Left cardiac atrium (tissue), 4 donors: ENCODE data around the gene MYO1D. TPM values are rescaled to one million over a fixed set of nuclear protein-coding genes. Genes with fewer than 3 reads are reported as not detected.

ENCODE experiments used
- ATAC-seq, 2 donors: fragments of 200-7000 bp; cut with Tn5 transposase; one replicate each; pipeline ENCODE4 v1.9.1; 2020; ENCODE audit warnings: mild to moderate bottlenecking in 2 of 2, moderate library complexity in 2 of 2
- DNase-seq: peaks from one replicate; pipeline ENCODE4 v3.0.0-alpha.2; 2020
- intact Hi-C, 2 donors: fragments of 100-400 bp; cut with DNase I; formaldehyde crosslinking; loops; one replicate each; pipeline versions ENCODE4 v1.14.1 to v1.15.1; 2022 to 2023
- total RNA-seq, 2 donors: library from RNA; stranded (reverse); fragmentation: NEBNext Ultra II Directional; extraction: Animal tissue kit (Norgen Biotek cat#: 25700); gene quantifications; one replicate each; pipeline ENCODE4 v1.2.1, GENCODE V29; 2021
- donor health status: DM: no; HTN: yes; CAD: no.
- donor health status: DM: no; HTN: yes; CAD: no; lungs with severe emphysema.
- donor health status: DM: yes; HTN: yes; CAD: no.
- donor health status: Dilated cardiomyopathy.

Gene MYO1D
- total RNA-seq, 2 donors from 2014 or later: 9.5 to 21.8 TPM

- DNase-seq (no peak), ATAC-seq (no peak)
- intact Hi-C loops: no loop called here
Measured at GRCh38 chr17:32583053-32583452, 293.9 kb downstream of the MYO1D start.

GRCh38 chr17:32575852-32576251 lies 301.1 kb downstream of the MYO1D start:
- DNase-seq (no peak), ATAC-seq (no peak)
- intact Hi-C loops: no loop called here

GRCh38 chr17:32570081-32570396 lies 306.9 kb downstream of the MYO1D start:
- DNase-seq: no peak
- no peak for ATAC-seq
- intact Hi-C loops: no loop called here

- intact Hi-C loops: no loop called here
- no peak for ATAC-seq
- DNase-seq: no peak
Measured at GRCh38 chr17:32569171-32570080, 307.5 kb downstream of the MYO1D start.

GRCh38 chr17:32568705-32569104 lies 308.2 kb downstream of the MYO1D start:
- intact Hi-C loops: no loop called here
- ATAC-seq: no peak

GRCh38 chr17:32567511-32567910 lies 309.4 kb downstream of the MYO1D start:
- DNase-seq (no peak), ATAC-seq (no peak)
- intact Hi-C loops: no loop called here

More at GRCh38 chr17:32568705-32569104, 308.2 kb downstream of the MYO1D start:
- no peak for DNase-seq

- no peak for ATAC-seq
- intact Hi-C loops: no loop called here
- DNase-seq: no peak
Measured at GRCh38 chr17:32567086-32567485, 309.8 kb downstream of the MYO1D start.

- ATAC-seq: no peak
- no peak for DNase-seq
- intact Hi-C loops: no loop called here
Measured at GRCh38 chr17:32566303-32566702, 310.6 kb downstream of the MYO1D start.

GRCh38 chr17:32565401-32565800 lies 311.5 kb downstream of the MYO1D start:
- DNase-seq (no peak), ATAC-seq (no peak)
- intact Hi-C loops: no loop called here

- intact Hi-C loops: no loop called here
- no peak for DNase-seq
- ATAC-seq: no peak
Measured at GRCh38 chr17:32564325-32564724, 312.6 kb downstream of the MYO1D start.

GRCh38 chr17:32563583-32563982 lies 313.3 kb downstream of the MYO1D start:
- ATAC-seq: no peak
- intact Hi-C loops: no loop called here
- no peak for DNase-seq

GRCh38 chr17:32558997-32559650 lies 317.8 kb downstream of the MYO1D start:
- ATAC-seq: no peak
- intact Hi-C loops: no loop called here
- DNase-seq: no peak

GRCh38 chr17:32558326-32558955 lies 318.5 kb downstream of the MYO1D start:
- DNase-seq (no peak), ATAC-seq (no peak)
- intact Hi-C loops: no loop called here

GRCh38 chr17:32555611-32556310 lies 321.2 kb downstream of the MYO1D start:
- ATAC-seq: no peak
- DNase-seq: no peak
- intact Hi-C loops: no loop called here

GRCh38 chr17:32553168-32553567 lies 323.8 kb downstream of the MYO1D start:
- DNase-seq (no peak), ATAC-seq (no peak)
- intact Hi-C loops: no loop called here

GRCh38 chr17:32552280-32552679 lies 324.6 kb downstream of the MYO1D start:
- DNase-seq (no peak), ATAC-seq (no peak)
- intact Hi-C loops: no loop called here

- ATAC-seq: no peak
- no peak for DNase-seq
- intact Hi-C loops: no loop called here
Measured at GRCh38 chr17:32551186-32551955, 325.6 kb downstream of the MYO1D start.

- intact Hi-C loops: no loop called here
- ATAC-seq (no peak), DNase-seq (no peak)
Measured at GRCh38 chr17:32549559-32549958, 327.4 kb downstream of the MYO1D start.

GRCh38 chr17:32546031-32546444 lies 330.9 kb downstream of the MYO1D start:
- DNase-seq: no peak
- intact Hi-C loops: no loop called here
- ATAC-seq: no peak
